Endothelial cell of umbilical vein (primary cell): ENCODE results near the gene DMRT3. TPM values are rescaled to one million over a fixed set of nuclear protein-coding genes. Genes with fewer than 3 reads are reported as not detected.

Source experiments
- BruUV-seq: library from RNA; stranded (reverse); fragments of 400-500 nt; replicated peaks from 2 replicates; lab custom pipeline; 2021; lab: Mats Ljungman, UMichigan
- CTCF ChIA-PET: fragments of 300-600, 350-600 bp; sonication (Branson Sonifier 250); formaldehyde crosslinking; loops from one replicate; lab custom pipeline; 2021; ENCODE audit warnings: antibody characterized with exemption, inconsistent platforms; lab: Charles Lee
- POLR2A ChIA-PET: fragments of 300-600, 350-600 bp; sonication (Branson Sonifier 250); formaldehyde crosslinking; loops from one replicate; lab custom pipeline; 2021; ENCODE audit warnings: antibody characterized with exemption, inconsistent platforms; lab: Charles Lee
- DNase-seq: peaks from one replicate; pipeline ENCODE4 v3.0.0-alpha.2; 2011; ENCODE audit warnings: low read depth, low spot score
- FAIRE-seq: peaks from 2 replicates; lab custom pipeline; 2011; peaks lifted over from hg19 to GRCh38; lab: Jason Lieb, UNC
- H2AFZ ChIP-seq: 2 replicates; pipeline ENCODE4 v1.6.0; 2012; ENCODE audit warnings: low read depth, low read length, control low read depth, inconsistent platforms
- H3K27ac ChIP-seq: 2 replicates; pipeline ENCODE4 v1.5.1; 2011; ENCODE audit warnings: low read depth, mild to moderate bottlenecking, control low read depth, low read length, moderate library complexity; ENCODE audit not compliant: insufficient read depth
- H3K27me3 ChIP-seq, 2 experiments: 2 replicates each; pipeline versions ENCODE4 v1.6.0 to v1.6.1; 2011; ENCODE audit warnings: low read length in 2 of 2, mixed read lengths in 1 of 2; ENCODE audit not compliant: control insufficient read depth in 2 of 2, insufficient read depth in 2 of 2
- H3K36me3 ChIP-seq, 2 experiments: 2 replicates in 1 of 2; 3 replicates in 1 of 2; pipeline ENCODE4 v1.5.1; 2011; ENCODE audit warnings: low read length in 2 of 2, mild to moderate bottlenecking in 1 of 2, moderate library complexity in 1 of 2; ENCODE audit not compliant: control insufficient read depth in 2 of 2, insufficient read depth in 2 of 2; ENCODE audit errors: extremely low read depth in 1 of 2
- H3K4me1 ChIP-seq: 3 replicates; pipeline ENCODE4 v1.5.1; 2011; ENCODE audit warnings: mild to moderate bottlenecking, low read length; ENCODE audit not compliant: control insufficient read depth, insufficient read depth; ENCODE audit errors: extremely low read depth
- H3K4me2 ChIP-seq: 2 replicates; pipeline ENCODE4 v1.6.1; 2011; ENCODE audit warnings: low read length, control low read depth, mixed read lengths; ENCODE audit not compliant: insufficient read depth
- H3K4me3 ChIP-seq, 3 experiments: fragments of 200-600 bp in 1 of 3; sonication (generic), shearing (Covaris generic) in 1 of 3; replicated peaks in 1 of 3; 2 replicates each; pipeline ENCODE4 v1.5.1; 2011 to 2016; ENCODE audit warnings: control low read depth in 3 of 3, low read length in 3 of 3, mild to moderate bottlenecking in 2 of 3, inconsistent platforms in 1 of 3, low read depth in 1 of 3, moderate library complexity in 1 of 3; ENCODE audit not compliant: insufficient read depth in 1 of 3
- H3K79me2 ChIP-seq: 2 replicates; pipeline ENCODE4 v1.6.0; 2012; ENCODE audit warnings: low read length, inconsistent platforms; ENCODE audit not compliant: control insufficient read depth, insufficient read depth
- H3K9ac ChIP-seq: replicated peaks from 2 replicates; pipeline ENCODE3; 2011; ENCODE audit warnings: low read length, control low read depth; ENCODE audit not compliant: insufficient read depth; ENCODE audit errors: extremely low read depth
- H3K9me1 ChIP-seq: replicated peaks from 3 replicates; pipeline ENCODE4 v1.6.0; 2011; ENCODE audit warnings: mild to moderate bottlenecking, low read length; ENCODE audit not compliant: control insufficient read depth, insufficient read depth; ENCODE audit errors: extremely low read depth
- H3K9me3 ChIP-seq: replicated peaks from 2 replicates; pipeline ENCODE4 v1.5.1; 2012; ENCODE audit warnings: low read length, inconsistent platforms; ENCODE audit not compliant: control insufficient read depth, insufficient read depth
- H4K20me1 ChIP-seq: replicated peaks from 2 replicates; pipeline ENCODE3; 2011; ENCODE audit warnings: mild to moderate bottlenecking, low read length; ENCODE audit not compliant: control insufficient read depth, insufficient read depth; ENCODE audit errors: extremely low read depth
- CTCF ChIP-seq, 2 donors: IDR thresholded peaks; 1 replicate in 1 of 2; 2 replicates in 1 of 2; pipeline ENCODE4 v1.5.1; 2011; ENCODE audit warnings: low read length in 2 of 2, mild to moderate bottlenecking in 2 of 2, moderate library complexity in 2 of 2, control low read depth in 1 of 2, inconsistent platforms in 1 of 2, low read depth in 1 of 2; ENCODE audit not compliant: insufficient read depth in 1 of 2; ENCODE audit errors: extremely low read depth in 1 of 2
- EZH2 ChIP-seq: IDR thresholded peaks from 2 replicates; pipeline ENCODE4 v1.6.1; 2012; ENCODE audit warnings: borderline replicate concordance, low read depth, mild to moderate bottlenecking, moderate library complexity, low read length, inconsistent platforms; ENCODE audit not compliant: severe bottlenecking
- GATA2 ChIP-seq: IDR thresholded peaks from 2 replicates; pipeline ENCODE4 v1.7.0; 2011; ENCODE audit warnings: low read depth, mild to moderate bottlenecking, moderate library complexity, mixed read lengths, low read length; ENCODE audit not compliant: insufficient read length, insufficient read depth
- JUN ChIP-seq: IDR thresholded peaks from 2 replicates; pipeline ENCODE4 v1.6.1; 2011; ENCODE audit warnings: borderline replicate concordance, low read depth; ENCODE audit not compliant: insufficient read length, insufficient read depth
- POLR2A ChIP-seq: IDR thresholded peaks from 2 replicates; pipeline ENCODE4 v1.6.1; 2012; ENCODE audit warnings: low read depth, mild to moderate bottlenecking, control low read depth, low read length
- POLR2AphosphoS5 ChIP-seq: IDR thresholded peaks from 2 replicates; pipeline ENCODE4 v1.6.1; 2012; ENCODE audit warnings: low read depth, mild to moderate bottlenecking, control low read depth, low read length, moderate library complexity; ENCODE audit not compliant: insufficient read depth
- dilution Hi-C: fragments of 300-500 bp; cut with MboI; formaldehyde crosslinking; loops from one replicate; pipeline ENCODE4 v1.15.0; 2019; ENCODE audit warnings: low sequenced_read_pairs; ENCODE audit not compliant: extremely low pct_ligation_motif_present
- intact Hi-C: fragments of 100-400 bp; cut with micrococcal nuclease; formaldehyde crosslinking; loops from one replicate; pipeline ENCODE4 v1.10.0; 2022
- polyA plus RNA-seq, 4 experiments: library from polyadenylated mRNA; depleted of rRNA in 3 of 4; stranded (reverse) in 3 of 4; unstranded in 1 of 4; fragments of >200 nt; gene quantifications; 2 replicates each; pipeline versions ENCODE4 v1.2.1 to v1.2.3, GENCODE V29; 2011 to 2012; ENCODE audit warnings: missing spikeins in 1 of 4
- total RNA-seq: library from RNA; stranded (reverse); gene quantifications from 2 replicates; pipeline ENCODE4 v1.2.3, GENCODE V29; 2021
- TF ChIP-seq, protein P1 (sequence below): IDR thresholded peaks from 2 replicates; pipeline ENCODE4 v1.6.1; 2011; ENCODE audit not compliant: insufficient read depth, insufficient read length

Gene DMRT3
- total and polyA plus RNA-seq, 2 donors (not counting 3 experiments of a cell fraction or from before 2014, with no cell fraction given) = not detected

DNA sequence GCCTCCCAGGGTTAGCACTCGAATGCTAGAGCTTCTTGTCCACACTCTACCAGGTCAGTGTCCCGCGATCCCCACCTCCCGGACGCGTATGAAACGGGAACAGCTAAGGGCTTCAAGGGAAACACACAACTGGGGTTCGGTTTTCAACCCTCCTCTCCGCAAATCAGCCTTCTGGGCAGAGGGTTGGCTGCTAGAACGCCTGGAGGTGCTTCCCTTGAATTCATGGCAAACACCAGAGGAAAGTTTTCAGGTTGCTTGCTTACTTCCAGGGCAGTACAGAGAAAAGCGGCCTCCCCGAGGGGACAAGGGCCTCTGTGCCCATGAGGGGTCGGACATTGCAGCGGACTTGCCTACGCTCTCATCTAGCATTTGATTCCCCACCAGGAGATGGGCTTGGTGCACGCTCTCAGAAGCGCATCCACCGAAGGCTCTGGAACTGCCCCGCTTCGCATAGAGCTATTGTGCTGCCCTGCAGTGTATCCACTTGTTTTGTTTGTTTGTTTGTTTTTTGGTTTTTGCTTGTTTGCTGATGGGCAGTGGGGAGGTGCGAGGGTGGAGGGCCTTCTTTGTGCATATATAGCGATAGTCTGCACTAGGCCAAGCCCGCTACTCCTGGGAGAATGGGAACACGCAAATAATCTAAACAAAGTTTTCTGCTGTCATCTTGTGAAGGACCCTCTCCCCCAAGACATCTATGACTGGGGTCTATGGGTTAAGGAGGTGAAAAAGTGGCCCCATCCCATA lies 1.3 kb upstream of the DMRT3 start:
- no TSS peak for BruUV-seq
- Histone ChIP-seq H3K4me1 (no peaks in the 10 kb centered on the region), H4K20me1 (no peaks in the 10 kb centered on the region), H3K79me2 (no peaks in the 10 kb centered on the region), H2AFZ (no peak overlapping the region), H3K9me1 (no peaks in the 10 kb centered on the region), H3K27me3 (peaks cover 83 to 98% of the 10 kb centered on the region in 2 experiments), H3K36me3 (no peaks in the 10 kb centered on the region), H3K9ac (no peak overlapping the region), H3K9me3 (no peaks in the 10 kb centered on the region), H3K4me2 (no peak overlapping the region), H3K4me3 (no peak overlapping the region), H3K27ac (no peak overlapping the region)
- no peak for DNase-seq
- peak; percentile 90 for TF ChIP-seq EZH2
- TF ChIP-seq GATA2 = no peak
- CTCF ChIA-PET = no interaction called here
- POLR2A ChIA-PET = no interaction called here
- dilution Hi-C loops (no loop called here), intact Hi-C loops (no loop called here)
- FAIRE-seq = no peak

DNA sequence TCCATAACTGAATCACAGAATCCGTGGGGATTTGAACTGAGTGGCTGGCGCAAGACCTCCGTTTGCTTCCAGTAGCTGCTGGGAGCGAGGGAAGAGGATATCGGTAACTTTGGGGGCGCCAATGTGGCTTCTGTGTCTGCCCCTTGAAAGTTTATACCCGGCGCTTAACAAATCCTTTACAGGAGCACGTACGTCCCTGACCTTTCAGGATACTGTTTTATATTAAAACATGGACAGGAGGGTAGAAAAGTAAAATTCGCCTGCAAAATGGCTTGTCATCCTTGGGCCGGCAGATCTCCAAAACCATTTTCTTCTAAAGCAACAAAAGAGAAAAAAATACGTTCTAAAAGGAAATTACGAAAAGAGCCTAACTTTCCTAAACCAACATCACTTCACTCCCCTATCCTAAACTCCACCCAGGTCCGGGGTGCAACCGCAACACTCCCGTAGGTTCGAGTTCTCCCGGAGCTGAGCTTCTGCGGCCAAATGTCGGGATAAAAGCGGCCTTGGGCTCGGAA lies 656 bp upstream of the DMRT3 start:
- Histone ChIP-seq H3K9me1 (no peaks in the 10 kb centered on the region), H3K4me1 (no peaks in the 10 kb centered on the region), H3K36me3 (no peaks in the 10 kb centered on the region), H3K9ac (no peak overlapping the region), H2AFZ (no peak overlapping the region), H3K27ac (no peak overlapping the region), H3K4me3 (no peak overlapping the region), H3K27me3 (peaks cover 80 to 98% of the 10 kb centered on the region in 2 experiments), H3K79me2 (no peaks in the 10 kb centered on the region), H3K9me3 (no peaks in the 10 kb centered on the region), H4K20me1 (no peaks in the 10 kb centered on the region), H3K4me2 (no peak overlapping the region)
- no peak for FAIRE-seq
- intact Hi-C loops (no loop called here), dilution Hi-C loops (no loop called here)
- no TSS peak for BruUV-seq
- DNase-seq = no peak
- ChIA-PET POLR2A (no interaction called here), CTCF (interaction anchor here (2.3 kb wide), 1 partner anchor 48 kb away, joined by 5 read pairs; no protein-coding TSS in a partner anchor)
- no peak for TF ChIP-seq EZH2
- no peak for TF ChIP-seq CTCF (IDR thresholded peaks at IDR 0.05; ENCODE audit: extremely low read depth in 1 of 2, insufficient read depth in 1 of 2, low read depth in 1 of 2, low read length in 2 of 2)
- TF ChIP-seq, protein P1, sequence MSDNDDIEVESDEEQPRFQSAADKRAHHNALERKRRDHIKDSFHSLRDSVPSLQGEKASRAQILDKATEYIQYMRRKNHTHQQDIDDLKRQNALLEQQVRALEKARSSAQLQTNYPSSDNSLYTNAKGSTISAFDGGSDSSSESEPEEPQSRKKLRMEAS = no peak
- TF ChIP-seq GATA2 = no peak
- TF ChIP-seq POLR2AphosphoS5 = no peak
- no peak for TF ChIP-seq POLR2A
- no peak for TF ChIP-seq JUN
